Activated CD4-positive, alpha-beta T cell treated with anti-CD3 and anti-CD28 coated beads, Interleukin-2, amount 50 U/mL, for 24 hours (primary cell): ENCODE data around the gene LRMDA.

ENCODE experiments used
- DNase-seq, 2 donors: peaks; one replicate each; pipeline ENCODE4 v3.0.0-alpha.2; 2020; ENCODE audit warnings: low read depth in 1 of 2, low spot score in 1 of 2

Gene LRMDA

GRCh38 chr10:76009531-76009930 is 578.1 kb downstream of the LRMDA start:
- DNase-seq: no peak

- DNase-seq: no peak
Observed at GRCh38 chr10:76010703-76011102, 579.3 kb downstream of the LRMDA start.

GRCh38 chr10:76012716-76013327 is 581.4 kb downstream of the LRMDA start:
- DNase-seq: no peak

DNA sequence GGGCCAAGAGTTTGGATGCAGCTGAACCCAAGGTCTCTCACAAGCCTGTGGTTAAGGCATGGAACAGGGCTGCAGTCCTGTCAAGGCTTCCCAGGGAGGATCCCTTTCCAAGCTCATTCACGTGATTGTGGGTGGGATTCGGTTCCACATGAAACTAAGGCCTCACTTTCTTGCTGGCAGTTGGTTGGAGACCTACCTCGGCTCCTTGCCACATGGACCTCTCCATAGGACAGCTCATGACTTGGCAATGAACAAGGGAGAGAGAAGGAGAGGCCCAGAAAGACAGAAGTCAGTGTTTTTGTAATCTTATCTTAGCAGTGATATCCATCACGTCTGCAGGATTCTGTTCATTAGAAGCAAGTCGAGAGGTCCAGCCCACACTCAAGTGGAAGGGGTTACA is 583.8 kb downstream of the LRMDA start:
- DNase-seq: no peak

GRCh38 chr10:76017026-76017732 is 585.8 kb downstream of the LRMDA start:
- no peak for DNase-seq

- DNase-seq: no peak
Observed at GRCh38 chr10:76017733-76018433, 586.5 kb downstream of the LRMDA start.

- DNase-seq: no peak
Observed at GRCh38 chr10:76020630-76021029, 589.2 kb downstream of the LRMDA start.

DNA sequence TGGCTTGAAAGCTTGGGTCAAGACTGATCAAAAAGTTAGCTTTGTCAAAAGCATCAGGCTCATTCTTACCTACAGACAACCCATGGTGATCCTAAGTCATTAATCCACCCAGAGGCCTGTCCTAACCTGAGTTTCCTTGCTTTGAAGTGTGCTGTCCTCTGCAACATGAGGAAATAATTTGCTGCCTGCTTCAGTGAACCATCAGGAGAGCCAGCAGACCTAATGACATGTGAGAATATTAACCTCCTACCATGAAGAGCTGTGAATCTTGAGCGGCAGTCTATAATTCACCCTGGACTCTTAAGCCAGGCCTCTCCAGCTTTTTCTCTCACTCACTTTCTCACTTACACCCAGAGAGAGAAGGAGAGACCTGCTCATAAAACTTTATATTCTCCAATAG is 590.0 kb downstream of the LRMDA start:
- no peak for DNase-seq

GRCh38 chr10:76022366-76022765 is 590.9 kb downstream of the LRMDA start:
- no peak for DNase-seq

DNA sequence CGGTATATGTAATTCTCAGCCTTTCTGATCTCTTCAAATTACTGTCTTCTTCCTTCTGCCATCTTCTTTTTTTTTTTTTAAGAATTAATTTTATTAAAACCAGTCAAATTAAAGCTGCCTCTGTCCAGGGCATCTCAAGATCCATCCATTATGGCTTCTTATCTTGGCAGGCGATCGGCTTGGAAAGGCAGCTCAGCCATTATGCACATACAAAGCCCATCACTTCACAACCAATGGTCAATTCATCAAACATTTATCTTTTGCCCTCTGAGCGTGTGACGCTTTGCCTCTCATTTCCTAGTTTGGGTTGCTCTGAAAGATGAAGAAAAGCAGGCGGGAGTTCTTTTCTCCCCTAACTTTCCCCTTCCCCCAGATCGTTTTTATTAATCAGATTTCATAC is 591.6 kb downstream of the LRMDA start:
- DNase-seq: no peak

GRCh38 chr10:76024460-76025123 is 593.2 kb downstream of the LRMDA start:
- DNase-seq: no peak

GRCh38 chr10:76025124-76025477 is 593.7 kb downstream of the LRMDA start:
- no peak for DNase-seq

DNA sequence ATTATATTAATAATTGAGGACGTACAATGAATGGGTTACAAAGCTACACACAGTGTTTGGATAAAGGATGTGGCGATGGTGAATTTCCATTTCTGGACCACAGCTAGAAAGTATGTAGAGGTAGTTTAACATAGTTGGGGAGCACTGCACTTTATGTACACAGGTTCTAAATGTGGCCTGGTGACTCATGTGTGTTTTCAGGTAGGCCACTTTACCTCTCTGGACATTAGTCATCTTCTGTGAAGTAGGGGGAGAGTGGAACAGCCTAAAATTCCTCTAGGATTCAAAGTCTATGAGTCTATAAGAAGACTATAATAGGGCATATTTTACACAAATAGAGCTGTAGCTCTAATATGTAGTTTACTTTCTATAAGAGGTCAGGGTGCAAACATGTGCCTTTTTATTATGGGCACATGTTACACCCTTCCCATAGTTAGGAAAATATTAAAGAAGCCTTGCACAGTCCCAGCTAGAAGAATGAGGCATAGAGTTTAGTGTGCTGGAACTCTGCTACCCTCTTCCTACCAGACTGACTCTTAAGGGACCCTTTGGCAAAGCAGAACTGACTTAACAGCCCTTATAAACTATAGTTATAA is 594.9 kb downstream of the LRMDA start:
- DNase-seq: no peak

GRCh38 chr10:76026905-76027304 is 595.5 kb downstream of the LRMDA start:
- DNase-seq: no peak

GRCh38 chr10:76029782-76030181 is 598.4 kb downstream of the LRMDA start:
- no peak for DNase-seq

DNA sequence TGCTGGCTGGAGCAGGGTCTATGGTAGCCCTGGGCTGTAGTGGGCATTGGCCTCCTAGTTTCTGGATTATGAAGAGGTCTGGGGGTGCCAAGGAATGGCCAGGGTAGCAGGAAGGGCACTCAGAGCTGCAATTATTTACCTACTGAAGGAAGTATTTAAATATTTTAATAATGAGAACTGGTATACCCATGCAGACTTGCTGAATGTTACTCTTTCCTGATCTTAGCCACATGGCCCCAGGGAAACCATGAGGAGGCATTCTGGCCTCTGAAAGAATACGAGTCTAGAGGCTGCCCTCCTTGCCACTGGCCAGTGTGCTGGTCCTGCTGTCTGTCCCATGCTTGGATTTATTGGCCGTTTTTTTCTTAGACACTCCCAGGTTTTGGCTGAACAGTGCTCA is 599.7 kb downstream of the LRMDA start:
- DNase-seq: no peak

GRCh38 chr10:76031769-76032699 is 600.6 kb downstream of the LRMDA start:
- DNase-seq: no peak

GRCh38 chr10:76032700-76033039 is 601.2 kb downstream of the LRMDA start:
- no peak for DNase-seq

- no peak for DNase-seq
Observed at GRCh38 chr10:76033457-76034196, 602.2 kb downstream of the LRMDA start.
